Measurements from ENCODE around the gene MAGI2. TPM values are rescaled to one million over a fixed set of nuclear protein-coding genes. Genes with fewer than 3 reads are reported as not detected.
A peak's percentile ranks its signal among the peaks of the same experiment; 100 is the strongest.

Gene MAGI2
- total RNA-seq, 1 donor from 2014 or later: 3.6 TPM

DNA sequence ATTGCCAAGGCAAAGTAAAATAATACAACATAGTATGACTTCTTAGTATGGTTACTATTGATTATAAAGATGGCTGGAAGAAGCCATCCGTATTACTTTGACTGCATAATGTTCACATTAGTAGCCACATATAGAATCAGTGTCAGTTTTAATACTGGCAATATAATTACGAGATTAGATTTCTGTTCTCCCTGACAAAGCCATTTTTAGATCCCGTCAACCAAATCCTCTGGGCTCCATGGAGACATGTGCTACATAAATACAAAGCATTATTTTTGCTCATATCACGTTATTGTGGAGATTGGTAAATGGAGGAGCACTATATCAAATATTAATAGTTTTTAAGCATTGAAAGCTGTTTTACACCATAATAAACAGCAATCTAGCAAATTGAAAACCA, 124.0 kb downstream of the MAGI2 start:
- ATAC-seq (no peak), DNase-seq (no peak)
- intact Hi-C loops (cut with micrococcal nuclease): no loop called here

DNA sequence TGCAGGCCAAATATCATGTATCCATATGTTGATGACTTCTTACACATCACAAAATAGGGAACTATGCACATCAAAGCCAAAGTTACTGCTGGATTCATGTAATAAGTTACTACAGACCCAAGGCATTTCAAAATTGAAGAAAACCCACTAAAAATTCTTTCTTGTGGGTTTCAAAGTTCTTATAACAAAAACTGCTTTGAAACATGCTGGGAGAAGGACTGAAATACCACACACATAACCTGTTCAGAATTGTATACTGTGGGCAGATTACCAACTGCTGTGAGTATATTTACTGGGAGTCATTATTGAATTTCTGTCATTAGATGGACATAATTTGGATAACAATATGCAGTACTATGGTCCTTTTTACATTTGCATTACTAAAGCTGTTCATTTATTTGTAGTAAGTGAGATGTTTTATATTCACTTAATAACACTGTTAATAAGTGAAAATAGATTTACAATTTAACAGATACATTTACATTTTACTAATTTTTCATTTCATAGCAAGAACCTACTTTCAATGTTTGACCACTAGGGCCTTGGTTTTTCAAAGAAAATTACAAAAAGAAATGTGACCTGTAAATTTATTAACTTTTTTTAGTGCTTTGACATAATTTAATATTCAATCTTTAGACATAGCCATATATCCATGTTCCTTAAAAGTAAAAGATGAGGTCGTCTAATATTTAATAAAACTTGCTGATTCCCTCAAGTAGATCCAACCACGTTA, 132.6 kb downstream of the MAGI2 start:
- intact Hi-C loops (cut with micrococcal nuclease): no loop called here
- DNase-seq (no peak), ATAC-seq (no peak)

DNA sequence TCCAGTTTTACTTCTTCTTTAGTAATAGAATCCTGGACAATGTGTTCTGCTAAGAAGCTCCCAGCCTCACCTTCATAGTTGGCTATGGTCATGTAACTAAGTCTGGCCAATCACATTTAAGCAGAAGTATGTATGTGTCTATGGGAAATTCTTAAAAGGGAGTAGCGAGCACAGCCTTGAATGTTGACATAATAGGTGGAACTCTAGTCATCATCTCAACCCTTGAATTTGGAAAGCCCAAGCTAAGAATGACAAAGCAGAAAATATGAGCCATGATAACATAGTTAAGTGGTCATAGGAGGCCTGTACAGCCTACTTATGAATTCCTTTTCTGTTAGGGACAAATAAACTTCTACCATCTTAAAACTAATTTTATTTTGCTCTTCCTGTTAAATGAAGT, 134.1 kb downstream of the MAGI2 start:
- DNase-seq (no peak), ATAC-seq (no peak)
- intact Hi-C loops (cut with micrococcal nuclease): no loop called here

DNA sequence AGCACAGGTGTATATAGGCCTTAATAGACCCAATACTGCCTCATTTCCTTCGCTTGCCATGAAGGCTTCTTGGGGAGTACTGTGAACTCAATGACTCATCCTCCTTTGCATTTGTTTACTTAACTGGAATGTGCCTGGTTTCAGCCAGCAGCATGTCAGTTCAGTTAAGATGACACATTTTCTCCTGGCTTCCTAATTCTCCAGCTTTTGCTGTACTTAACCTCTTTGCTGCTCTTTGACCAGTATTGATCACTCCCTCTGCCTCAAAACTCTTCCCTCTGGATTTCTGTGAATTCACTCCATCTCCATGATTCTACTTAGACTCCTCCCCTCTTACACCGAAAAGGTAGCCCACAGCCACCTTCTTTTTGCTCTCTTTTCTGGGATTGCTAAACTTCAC, 135.7 kb downstream of the MAGI2 start:
- ATAC-seq: no peak
- DNase-seq: no peak
- intact Hi-C loops (cut with micrococcal nuclease): no loop called here

DNA sequence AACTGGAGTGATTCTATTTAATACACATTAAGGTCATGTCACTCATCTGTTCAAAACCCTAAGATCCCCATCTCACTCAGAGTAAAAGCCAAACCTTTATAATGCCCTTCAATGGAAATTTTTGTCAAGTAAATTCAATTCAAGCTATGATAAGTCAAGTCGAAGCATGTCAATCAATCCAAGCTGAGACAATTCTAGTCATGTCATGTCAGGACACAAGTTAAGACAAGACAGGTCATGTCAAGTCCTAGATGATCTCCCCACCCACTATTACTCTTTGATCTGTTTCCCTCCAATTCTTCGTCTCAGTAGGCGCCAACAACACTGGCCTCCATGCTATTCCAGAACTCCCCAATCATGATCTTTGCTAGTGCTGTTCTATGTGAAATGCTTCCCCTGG, 141.4 kb downstream of the MAGI2 start:
- DNase-seq: no peak
- intact Hi-C loops (cut with micrococcal nuclease): no loop called here
- ATAC-seq: no peak

DNA sequence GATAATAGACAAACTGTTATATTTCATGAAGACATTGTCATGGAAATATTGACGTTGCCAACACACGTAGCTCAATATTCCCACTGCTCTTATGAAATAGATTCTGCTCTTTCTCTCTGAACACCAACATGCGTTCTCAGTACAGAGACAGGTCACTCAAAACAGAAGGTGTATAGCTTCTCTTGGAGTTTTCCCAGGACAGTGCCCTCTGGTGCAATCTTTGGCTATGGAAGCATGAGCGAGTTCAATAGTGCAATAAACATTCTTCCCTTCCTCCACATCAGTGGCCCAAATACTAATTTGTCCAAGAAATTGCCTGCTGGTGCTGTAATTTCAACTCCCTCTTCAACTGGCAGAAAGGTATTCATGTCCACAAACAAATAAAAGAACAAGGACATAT, 145.3 kb downstream of the MAGI2 start:
- intact Hi-C loops (cut with micrococcal nuclease): no loop called here
- ATAC-seq (peak; percentile 87), DNase-seq (no peak)

DNA sequence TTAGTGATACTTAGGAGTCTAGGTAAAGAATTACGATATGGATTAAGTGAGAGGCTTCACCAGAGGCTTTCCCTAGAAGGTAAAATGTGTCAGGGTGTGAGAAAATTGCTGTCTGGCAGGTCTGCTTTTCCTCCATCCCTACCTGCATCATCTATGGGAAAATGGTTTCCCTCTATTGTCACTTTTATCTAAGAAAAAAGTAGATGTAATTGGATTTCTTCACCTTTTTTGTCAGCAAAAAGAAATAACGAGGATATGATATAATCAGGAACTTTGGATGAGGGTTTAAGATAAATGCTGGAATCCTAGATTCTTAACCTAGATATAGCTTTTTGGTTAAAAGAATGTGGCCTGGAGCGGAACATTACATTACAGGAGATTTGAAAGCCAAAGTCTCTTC, 146.1 kb downstream of the MAGI2 start:
- no peak for DNase-seq
- intact Hi-C loops (cut with micrococcal nuclease): no loop called here
- ATAC-seq: no peak

DNA sequence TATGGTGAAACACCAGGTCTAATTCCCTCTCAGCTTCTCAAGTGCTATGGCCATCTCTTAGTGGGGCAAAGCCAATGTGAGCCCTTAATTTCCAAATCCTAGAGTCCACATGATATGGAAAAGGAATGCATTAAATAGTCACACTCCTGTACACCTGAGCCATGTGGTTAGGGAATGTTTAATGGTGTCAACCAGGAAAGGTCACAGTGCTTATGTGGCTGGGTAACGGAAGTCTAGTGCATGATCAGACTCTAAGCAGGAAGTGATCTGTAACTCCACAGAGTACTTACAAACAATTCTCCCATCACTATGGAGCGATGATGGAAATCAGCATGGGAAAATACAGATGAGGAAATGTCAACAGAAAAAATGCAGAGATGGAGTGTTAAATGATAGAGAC, 148.8 kb downstream of the MAGI2 start:
- intact Hi-C loops (cut with micrococcal nuclease): no loop called here

DNA sequence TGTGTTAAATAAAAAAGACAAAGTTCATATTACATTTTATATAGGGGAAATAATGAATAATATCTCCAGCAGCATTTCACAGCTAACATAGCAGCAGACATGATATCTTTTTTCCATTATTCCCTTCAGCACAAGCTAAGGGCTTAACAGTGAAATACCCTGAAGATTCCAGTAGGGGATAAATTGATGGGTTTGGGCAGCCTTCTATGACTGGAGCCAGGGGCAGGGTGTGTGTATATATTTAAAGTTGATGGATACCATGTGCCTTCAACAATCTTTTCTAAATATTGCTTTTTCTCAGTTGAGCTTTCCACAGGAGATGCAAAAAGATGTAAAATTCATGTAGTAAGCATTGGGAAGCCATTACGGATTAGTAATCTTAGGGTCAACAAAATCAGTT, 151.2 kb downstream of the MAGI2 start:
- DNase-seq (no peak), ATAC-seq (no peak)
- intact Hi-C loops (cut with micrococcal nuclease): no loop called here

More for the DNA sequence above, 148.8 kb downstream of the MAGI2 start:
- DNase-seq (no peak), ATAC-seq (no peak)

DNA sequence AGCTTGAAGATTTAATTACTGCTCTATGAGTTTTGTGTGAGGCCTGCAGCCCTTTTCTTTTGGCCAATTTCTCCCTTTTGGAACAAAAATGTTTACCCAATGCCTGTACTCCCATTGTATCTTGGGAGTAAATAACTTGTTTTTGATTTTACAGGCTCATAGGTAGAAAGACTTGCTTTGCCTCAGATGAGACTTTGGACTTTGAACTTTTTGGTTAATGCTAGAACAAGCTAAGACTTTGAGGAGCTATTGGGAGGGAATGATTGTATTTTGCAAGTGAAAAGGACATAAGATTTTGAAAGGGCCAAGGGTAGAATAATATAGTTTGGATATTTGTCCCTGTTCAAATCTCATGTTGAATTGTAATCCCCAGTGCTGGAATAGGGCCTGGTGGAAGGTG, 152.0 kb downstream of the MAGI2 start:
- DNase-seq (no peak), ATAC-seq (no peak)
- intact Hi-C loops (cut with micrococcal nuclease): no loop called here

DNA sequence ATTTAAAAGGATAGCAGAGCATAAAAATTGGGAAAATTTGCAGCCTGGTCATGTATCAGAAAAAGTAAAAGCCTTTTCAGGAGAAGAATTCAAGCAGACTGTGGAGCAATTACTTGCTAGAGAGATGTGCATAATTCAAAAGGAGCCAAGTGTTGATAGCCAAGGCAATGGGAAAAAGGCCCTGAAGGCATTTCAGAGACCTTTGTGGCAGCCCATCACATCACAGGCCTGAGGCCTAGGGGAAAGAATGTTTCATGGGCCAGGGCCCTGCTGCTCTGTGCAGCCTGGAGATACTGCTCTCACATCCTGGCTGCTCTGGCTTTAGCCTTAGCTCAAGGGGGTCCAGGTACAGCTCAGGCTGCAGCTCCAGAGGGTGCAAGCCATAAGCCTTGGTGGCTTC, 152.9 kb downstream of the MAGI2 start:
- ATAC-seq (no peak), DNase-seq (no peak)
- intact Hi-C loops (cut with micrococcal nuclease): no loop called here

DNA sequence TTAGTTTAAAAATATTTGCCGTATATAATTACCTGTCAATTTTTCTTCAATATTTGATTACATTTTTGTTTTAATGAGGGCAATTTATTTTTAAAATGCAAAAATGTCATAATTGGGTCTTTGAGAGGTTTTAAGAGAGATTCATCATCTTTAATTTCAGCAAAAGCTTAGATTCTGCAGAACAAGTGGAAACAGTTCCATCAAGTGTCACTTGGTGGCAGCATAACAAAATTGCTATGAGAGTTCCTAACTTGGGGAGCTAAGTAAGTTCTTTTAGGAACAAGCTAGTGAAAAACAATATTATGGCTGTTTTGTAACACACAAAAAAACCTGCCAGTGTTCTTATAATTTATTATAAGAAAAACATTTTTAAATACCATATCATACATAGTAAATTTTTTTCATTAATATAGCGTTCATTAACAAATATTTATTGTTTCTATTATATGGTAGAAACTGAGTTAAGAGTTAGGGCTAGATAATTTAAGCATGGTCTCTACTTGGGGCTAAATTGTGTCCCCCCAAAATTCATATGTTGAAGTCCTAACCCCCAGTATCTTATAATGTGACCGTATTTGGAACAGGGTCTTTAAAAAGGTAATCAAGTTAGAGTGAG, 155.2 kb downstream of the MAGI2 start:
- no peak for ATAC-seq
- intact Hi-C loops (cut with micrococcal nuclease): loop anchor here (10.0 kb wide), 1 partner anchor 157 kb away; the partner anchor contains the start of gene MAGI2
- DNase-seq: no peak

DNA sequence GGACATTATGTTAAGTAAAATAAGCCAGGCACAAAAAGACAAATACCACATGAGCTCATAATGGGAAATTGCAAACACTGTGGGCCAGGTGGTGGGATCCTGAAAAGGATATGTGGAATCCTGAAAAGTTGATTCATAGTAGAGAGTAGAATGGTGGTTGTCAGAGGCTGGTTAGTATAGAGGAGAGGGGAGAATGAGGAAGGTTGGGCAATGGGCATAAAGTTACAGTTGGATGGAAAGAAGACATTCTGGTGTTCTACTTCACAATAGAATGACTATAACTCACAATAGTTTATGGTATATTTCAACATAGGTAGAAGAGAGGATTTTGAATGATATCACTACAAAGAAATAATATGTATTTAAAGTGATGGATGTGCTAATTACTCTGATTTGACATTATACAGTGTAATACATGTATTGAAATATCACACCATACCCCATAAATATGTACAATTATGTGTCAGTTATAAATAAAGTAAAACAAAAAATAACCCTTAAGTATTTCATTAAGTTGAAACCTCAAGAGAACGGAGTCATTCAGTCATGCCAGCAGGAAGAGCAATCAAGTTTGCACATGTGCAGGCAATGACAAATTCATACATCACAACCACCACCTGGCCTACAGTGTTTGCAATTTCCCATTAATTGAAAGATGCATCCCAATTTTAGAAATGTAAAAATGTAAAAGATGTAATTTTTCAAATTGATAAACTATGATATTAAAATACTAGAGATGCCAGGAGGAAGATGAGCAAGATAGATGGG, 156.7 kb downstream of the MAGI2 start:
- ATAC-seq: no peak
- intact Hi-C loops (cut with micrococcal nuclease): loop anchor here (10.0 kb wide), 1 partner anchor 158 kb away; the partner anchor contains the start of gene MAGI2
- DNase-seq: no peak

DNA sequence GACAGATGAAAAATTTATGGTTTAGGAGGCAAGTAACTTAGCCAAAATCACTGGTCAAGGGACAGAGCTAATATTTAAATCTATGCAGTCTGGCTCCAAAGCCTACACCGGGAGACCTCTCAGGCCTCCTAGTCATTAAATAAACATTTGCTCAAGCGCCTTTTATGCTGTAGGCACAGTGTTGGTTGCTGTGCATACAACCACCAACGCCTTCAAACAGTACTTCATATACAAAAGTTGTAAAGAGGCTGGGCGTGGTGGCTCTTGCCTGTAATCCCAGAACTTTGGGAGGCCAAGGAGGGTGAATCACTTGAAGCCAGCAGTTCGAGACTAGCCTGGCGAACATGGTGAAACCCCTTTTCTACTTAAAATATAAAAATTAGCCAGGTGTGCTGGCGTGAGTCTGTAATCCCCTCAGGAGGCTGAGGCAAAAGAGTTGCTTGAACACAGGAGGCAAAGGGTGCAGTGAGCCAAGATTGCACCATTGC, 159.8 kb downstream of the MAGI2 start:
- intact Hi-C loops (cut with micrococcal nuclease): loop anchor here (10.0 kb wide), 1 partner anchor 161 kb away; the partner anchor contains the start of gene MAGI2
- ATAC-seq: no peak
- no peak for DNase-seq

DNA sequence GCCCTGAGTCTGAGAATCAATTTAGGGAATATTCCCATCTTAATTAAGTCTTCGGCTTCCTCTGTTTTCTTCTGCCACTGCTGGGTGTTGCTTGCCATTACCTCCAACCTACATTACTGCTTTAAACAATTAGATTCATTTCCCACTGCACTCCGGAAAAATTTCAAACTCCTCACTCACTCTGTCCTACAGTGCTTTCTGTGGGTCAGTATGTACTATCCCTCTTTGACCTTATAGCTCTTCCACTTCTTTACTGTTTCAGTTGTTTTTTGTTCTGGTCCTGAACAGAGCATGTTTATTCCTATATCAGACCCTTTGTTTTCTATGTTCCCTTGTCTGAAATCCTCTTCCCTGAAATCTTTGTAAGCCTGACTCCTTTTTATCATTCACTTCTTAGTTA, 160.6 kb downstream of the MAGI2 start:
- no peak for ATAC-seq
- no peak for DNase-seq
- intact Hi-C loops (cut with micrococcal nuclease): loop anchor here (10.0 kb wide), 1 partner anchor 162 kb away; the partner anchor contains the start of gene MAGI2

DNA sequence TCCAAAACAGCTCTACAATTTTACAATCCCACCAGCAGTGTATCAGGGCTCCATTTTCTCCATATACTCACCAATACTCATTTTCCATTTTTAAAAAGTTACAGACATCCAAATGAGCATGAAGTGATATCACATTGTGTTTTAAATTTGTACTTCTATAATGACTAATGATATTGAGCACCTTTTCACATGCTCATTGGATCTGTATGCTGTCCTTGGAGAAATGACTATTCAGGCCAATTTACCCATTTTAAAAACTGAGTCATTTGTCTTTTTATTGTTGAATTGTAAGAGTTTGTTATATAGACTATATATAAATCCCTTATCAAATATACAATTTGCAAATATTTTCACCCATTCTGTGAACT, 162.0 kb downstream of the MAGI2 start:
- intact Hi-C loops (cut with micrococcal nuclease): loop anchor here (10.0 kb wide), 1 partner anchor 163 kb away; the partner anchor contains the start of gene MAGI2
- DNase-seq: no peak
- ATAC-seq: no peak

DNA sequence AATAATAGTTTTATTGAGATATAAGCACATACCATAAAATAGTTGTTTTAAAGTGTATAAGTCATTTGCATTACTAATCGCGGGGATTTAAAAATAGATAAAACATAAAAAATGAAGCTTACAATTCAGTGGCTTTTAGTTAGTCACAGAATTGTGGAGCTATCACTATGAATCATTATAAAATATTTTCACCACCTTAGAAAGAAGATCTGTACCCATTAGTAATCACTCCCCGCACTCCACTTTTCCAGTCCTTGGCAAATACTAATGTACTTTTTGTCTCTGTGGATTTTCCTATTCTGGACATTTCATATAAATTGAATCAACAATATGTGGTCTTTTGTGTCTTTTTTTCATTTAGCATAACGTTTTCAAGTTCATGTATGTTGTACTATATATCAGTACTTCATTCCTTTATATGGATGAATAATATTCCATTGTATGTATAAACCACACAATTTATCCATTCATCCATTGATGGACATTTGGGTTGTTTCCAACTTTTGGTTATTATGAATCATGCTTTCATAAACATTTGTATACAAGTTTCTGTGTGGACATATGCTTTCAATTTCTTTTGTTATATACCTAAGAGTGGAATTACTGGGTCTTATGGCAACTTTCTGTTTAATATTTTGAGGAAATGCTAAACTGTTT, 162.5 kb downstream of the MAGI2 start:
- ATAC-seq (no peak), DNase-seq (no peak)
- intact Hi-C loops (cut with micrococcal nuclease): loop anchor here (10.0 kb wide), 1 partner anchor 164 kb away; the partner anchor contains the start of gene MAGI2

DNA sequence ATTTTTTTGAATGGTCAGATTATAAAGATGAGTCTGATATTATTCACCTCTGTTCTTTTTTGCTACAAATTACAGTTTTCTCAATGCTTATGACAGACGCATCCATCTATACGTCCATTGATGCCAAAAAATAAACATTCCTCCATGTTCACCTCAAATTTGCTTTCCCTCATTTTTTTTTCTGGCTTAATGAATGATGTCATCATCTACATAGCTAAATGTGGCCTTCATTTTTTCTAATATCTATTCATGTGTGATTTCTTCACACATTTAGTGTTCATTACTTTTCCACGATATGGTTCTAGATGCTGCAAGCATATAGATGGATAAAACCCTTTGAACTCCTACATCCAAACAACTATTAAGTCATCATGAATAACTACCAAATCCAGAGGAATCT, 163.1 kb downstream of the MAGI2 start:
- DNase-seq (no peak), ATAC-seq (no peak)
- intact Hi-C loops (cut with micrococcal nuclease): loop anchor here (10.0 kb wide), 1 partner anchor 164 kb away; the partner anchor contains the start of gene MAGI2

DNA sequence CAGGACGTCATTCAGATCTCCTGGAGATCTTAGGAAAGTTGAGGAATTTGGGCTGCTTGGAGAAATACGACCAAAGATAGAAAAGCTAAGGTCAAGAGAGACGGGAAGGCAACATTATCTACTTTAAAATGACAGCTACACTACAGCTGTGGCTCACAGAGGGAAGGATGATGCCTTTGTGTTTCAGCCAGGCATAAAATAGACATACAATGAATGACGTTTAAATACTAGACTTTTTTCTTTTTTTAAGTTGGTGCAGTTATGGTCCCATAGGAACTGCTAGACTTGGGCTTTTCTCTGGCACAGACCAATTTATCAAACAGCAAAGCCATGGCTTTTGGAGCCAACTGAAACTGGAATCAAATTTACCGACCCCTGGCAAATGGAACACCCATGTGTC, 164.8 kb downstream of the MAGI2 start:
- intact Hi-C loops (cut with micrococcal nuclease): no loop called here
- ATAC-seq: no peak

More for the DNA sequence above, 164.8 kb downstream of the MAGI2 start:
- no peak for DNase-seq

Data from left ventricle myocardium superior (tissue), 1 donor.